Psoas muscle (tissue), 8 donors: ENCODE measurements around the gene RGMA. TPM values are rescaled to one million over a fixed set of nuclear protein-coding genes. Genes with fewer than 3 reads are reported as not detected.

ENCODE experiments used
- ATAC-seq, 4 donors: fragments of 200-7000 bp; cut with Tn5 transposase; one replicate each; pipeline ENCODE4 v1.9.1; 2020; ENCODE audit warnings: moderate library complexity in 3 of 4, mild to moderate bottlenecking in 2 of 4
- DNase-seq, 2 donors: peaks; one replicate each; pipeline ENCODE4 v3.0.0-alpha.2; 2020
- H3K27ac ChIP-seq: fragments of 200-600 bp; one replicate; pipeline ENCODE4 v1.8.0; 2022
- H3K27me3 ChIP-seq, 3 donors: fragments of 200-600 bp in 1 of 3; one replicate each; pipeline versions ENCODE4 v1.6.1 to v1.8.0; 2013 to 2022; ENCODE audit warnings: low read length in 2 of 3, mild to moderate bottlenecking in 2 of 3, moderate library complexity in 1 of 3; ENCODE audit not compliant: insufficient read depth in 3 of 3
- H3K36me3 ChIP-seq, 2 donors: fragments of 200-600 bp in 1 of 2; one replicate each; pipeline versions ENCODE4 v1.6.1 to v1.8.0; 2013 to 2022; ENCODE audit warnings: low read depth in 1 of 2, mild to moderate bottlenecking in 1 of 2, moderate library complexity in 1 of 2; ENCODE audit not compliant: insufficient read depth in 1 of 2
- H3K4me1 ChIP-seq: fragments of 200-600 bp; one replicate; pipeline ENCODE4 v1.8.0; 2022
- H3K4me3 ChIP-seq: fragments of 200-600 bp; one replicate; pipeline ENCODE4 v1.8.0; 2022; ENCODE audit warnings: mild to moderate bottlenecking
- H3K9me3 ChIP-seq: fragments of 200-600 bp; one replicate; pipeline ENCODE4 v1.8.0; 2022
- WGBS, 3 donors: extraction: QIAGEN DNeasy Blood & Tissue Kit; methylation state at CpG; one replicate each; pipeline versions ENCODE4 v1.1.6 to v1.1.7; 2013; 5-methylcytosine and 5-hydroxymethylcytosine counted together
- intact Hi-C, 2 donors: fragments of 100-400 bp; cut with DNase I; formaldehyde crosslinking; loops; one replicate each; pipeline versions ENCODE4 v1.11.0 to v1.14.2; 2022
- polyA plus RNA-seq, 3 donors: library from polyadenylated mRNA; stranded (reverse); fragments of 200-250 nt; gene quantifications; one replicate each; pipeline ENCODE4 v1.2.3, GENCODE V29; 2013
- total RNA-seq, 4 donors: library from RNA; stranded (reverse); fragmentation: NEBNext Ultra II Directional in 2 of 4; extraction: Animal tissue kit (Norgen Biotek cat#: 25700) in 2 of 4; gene quantifications; one replicate each; pipeline versions ENCODE4 v1.2.1 to v1.2.4, GENCODE V29; 2021 to 2023
- TF ChIP-seq, protein P1 (sequence below): fragments of 200-600 bp; IDR thresholded peaks from one replicate; pipeline ENCODE4 v1.8.0; 2022; ENCODE audit warnings: antibody characterized with exemption
- donor health status: healthy with polysubstance abuse.
- donor health status: DM: no; HTN: no; CAD: no; lungs with moderate emphysema.
- donor health status: Bipolar disorder and iron deficiency.
- donor health status: healthy.
- donor health status: DM: yes; HTN: yes; CAD: no.
- donor health status: DM: no; HTN: no; CAD: no.
- donor health status: DM: no; HTN: no; CAD: no.
- donor health status: DM: yes; HTN: yes; CAD: no.

RGMA gene
- total and polyA plus RNA-seq, 7 donors = 39.2 to 217 (median 129) TPM

DNA sequence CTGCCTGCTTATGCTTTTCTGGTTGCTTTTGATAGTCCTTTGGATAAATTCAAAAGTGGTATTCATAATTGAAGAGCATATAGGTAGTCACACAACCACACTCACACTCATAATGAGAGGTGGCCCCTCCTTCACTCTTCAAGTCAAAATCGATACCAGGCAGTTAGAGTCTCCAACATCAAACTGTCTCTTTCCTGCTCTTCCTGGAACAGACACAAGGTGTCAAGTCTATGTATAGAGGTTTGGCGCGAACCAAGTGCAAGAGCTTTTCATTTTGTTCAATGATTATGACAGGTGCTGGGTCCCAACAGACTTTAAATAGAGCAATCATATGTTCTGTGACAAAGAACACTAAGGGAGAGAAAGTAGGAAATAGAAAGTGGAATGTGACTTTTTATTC lies 29.9 kb upstream of the RGMA start:
- 57 to 90% (median 63%) methylated on average over 3 of the region's 3 CpGs for WGBS, 3 donors
- DNase-seq (no peak), ATAC-seq (peak in 1 of 4 donors; percentile 35)
- H3K4me3 ChIP-seq = no peak overlapping the region
- no peaks in the 10 kb centered on the region for H3K27me3 ChIP-seq
- intact Hi-C loops = no loop called here
- H3K9me3 ChIP-seq = no peaks in the 10 kb centered on the region
- H3K27ac ChIP-seq = no peak overlapping the region
- H3K36me3 ChIP-seq = no peaks in the 10 kb centered on the region
- TF ChIP-seq, protein P1, sequence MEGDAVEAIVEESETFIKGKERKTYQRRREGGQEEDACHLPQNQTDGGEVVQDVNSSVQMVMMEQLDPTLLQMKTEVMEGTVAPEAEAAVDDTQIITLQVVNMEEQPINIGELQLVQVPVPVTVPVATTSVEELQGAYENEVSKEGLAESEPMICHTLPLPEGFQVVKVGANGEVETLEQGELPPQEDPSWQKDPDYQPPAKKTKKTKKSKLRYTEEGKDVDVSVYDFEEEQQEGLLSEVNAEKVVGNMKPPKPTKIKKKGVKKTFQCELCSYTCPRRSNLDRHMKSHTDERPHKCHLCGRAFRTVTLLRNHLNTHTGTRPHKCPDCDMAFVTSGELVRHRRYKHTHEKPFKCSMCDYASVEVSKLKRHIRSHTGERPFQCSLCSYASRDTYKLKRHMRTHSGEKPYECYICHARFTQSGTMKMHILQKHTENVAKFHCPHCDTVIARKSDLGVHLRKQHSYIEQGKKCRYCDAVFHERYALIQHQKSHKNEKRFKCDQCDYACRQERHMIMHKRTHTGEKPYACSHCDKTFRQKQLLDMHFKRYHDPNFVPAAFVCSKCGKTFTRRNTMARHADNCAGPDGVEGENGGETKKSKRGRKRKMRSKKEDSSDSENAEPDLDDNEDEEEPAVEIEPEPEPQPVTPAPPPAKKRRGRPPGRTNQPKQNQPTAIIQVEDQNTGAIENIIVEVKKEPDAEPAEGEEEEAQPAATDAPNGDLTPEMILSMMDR = no peak
- H3K4me1 ChIP-seq = no peaks in the 10 kb centered on the region

GRCh38 chr15:93111451-93111850 lies 22.4 kb upstream of the RGMA start:
- 92 to 94% (median 92%) methylated on average over 5 of the region's 5 CpGs for WGBS, 3 donors
- DNase-seq (no peak), ATAC-seq (no peak)
- TF ChIP-seq, protein P1 = no peak
- H3K27me3 ChIP-seq = no peaks in the 10 kb centered on the region
- no peaks in the 10 kb centered on the region for H3K9me3 ChIP-seq
- H3K4me3 ChIP-seq = no peak overlapping the region
- intact Hi-C loops = no loop called here
- no peak overlapping the region for H3K27ac ChIP-seq
- H3K36me3 ChIP-seq = no peaks in the 10 kb centered on the region
- peaks cover 6% of the 10 kb centered on the region for H3K4me1 ChIP-seq

- Histone ChIP-seq H3K4me3 (no peak overlapping the region), H3K4me1 (peaks cover 6% of the 10 kb centered on the region), H3K27ac (no peak overlapping the region), H3K27me3 (no peaks in the 10 kb centered on the region), H3K36me3 (no peaks in the 10 kb centered on the region), H3K9me3 (no peaks in the 10 kb centered on the region)
- DNase-seq = no peak
- TF ChIP-seq, protein P1 = no peak
- intact Hi-C loops = no loop called here
- ATAC-seq = peak in 3 of 4 donors; percentile 24 to 51 (median 35)
- WGBS, 3 donors = 82 to 92% (median 88%) methylated on average over 5 of the region's 5 CpGs
These were observed 21.6 kb upstream of the RGMA start for GRCh38 chr15:93110502-93111040.

GRCh38 chr15:93109336-93110102 lies 20.5 kb upstream of the RGMA start:
- DNase-seq (peak in 1 of 2 donors; percentile 30), ATAC-seq (no peak)
- intact Hi-C loops = loop anchor here in 1 of 2 donors (5.0 kb wide), 1 partner anchor 33 kb away; no protein-coding TSS in a partner anchor
- no peak overlapping the region for H3K4me3 ChIP-seq
- no peaks in the 10 kb centered on the region for H3K9me3 ChIP-seq
- H3K27ac ChIP-seq = no peak overlapping the region
- H3K4me1 ChIP-seq = peaks cover 6% of the 10 kb centered on the region
- no peaks in the 10 kb centered on the region for H3K27me3 ChIP-seq
- WGBS, 3 donors = 65 to 68% (median 66%) methylated on average over 46 of the region's 46 CpGs
- TF ChIP-seq, protein P1 = no peak
- H3K36me3 ChIP-seq = no peaks in the 10 kb centered on the region
